Fibroblast of lung (primary cell): ENCODE results near the gene PHOX2B. TPM values are rescaled to one million over a fixed set of nuclear protein-coding genes. Genes with fewer than 3 reads are reported as not detected.
"Not testable (repeated sequence)": the region's sequence is repeated elsewhere in the genome, so short reads cannot be mapped to it uniquely, and the experiment has no call there.

Experiments used
- DNase-seq, 2 donors: peaks; one replicate each; pipeline versions ENCODE4 v3.0.0 to v3.0.0-alpha.2; 2010; ENCODE audit warnings: low read depth in 2 of 2
- H2AFZ ChIP-seq: 2 replicates; pipeline ENCODE4 v1.5.1; 2012; ENCODE audit warnings: low read length, control low read depth, inconsistent platforms
- H3K27ac ChIP-seq: 2 replicates; pipeline ENCODE4 v1.5.1; 2011; ENCODE audit warnings: low read length, control low read depth; ENCODE audit not compliant: insufficient read depth
- H3K27me3 ChIP-seq: 2 replicates; pipeline ENCODE4 v1.5.1; 2011; ENCODE audit warnings: mild to moderate bottlenecking, low read length; ENCODE audit not compliant: control insufficient read depth, insufficient read depth
- H3K36me3 ChIP-seq: 2 replicates; pipeline ENCODE4 v1.5.1; 2011; ENCODE audit warnings: low read length; ENCODE audit not compliant: control insufficient read depth, insufficient read depth
- H3K4me1 ChIP-seq: 2 replicates; pipeline ENCODE4 v1.5.1; 2011; ENCODE audit warnings: low read length; ENCODE audit not compliant: control insufficient read depth, insufficient read depth; ENCODE audit errors: extremely low read depth
- H3K4me2 ChIP-seq: 2 replicates; pipeline ENCODE4 v1.5.1; 2011; ENCODE audit warnings: low read length, control low read depth; ENCODE audit not compliant: insufficient read depth; ENCODE audit errors: extremely low read depth
- H3K4me3 ChIP-seq, 4 experiments: fragments of 200-600 bp in 1 of 4; sonication (generic) in 1 of 4; replicated peaks in 1 of 4; 2 replicates each; pipeline ENCODE4 v1.5.1; 2011 to 2016; ENCODE audit warnings: low read length in 4 of 4, low read depth in 3 of 4, mild to moderate bottlenecking in 3 of 4, control low read depth in 2 of 4, inconsistent platforms in 1 of 4, mixed read lengths in 1 of 4; ENCODE audit not compliant: insufficient read depth in 1 of 4; ENCODE audit errors: control extremely low read depth in 1 of 4
- H3K79me2 ChIP-seq: 2 replicates; pipeline ENCODE4 v1.5.1; 2012; ENCODE audit warnings: mild to moderate bottlenecking, low read length, inconsistent platforms; ENCODE audit not compliant: control insufficient read depth, insufficient read depth
- H3K9ac ChIP-seq: 2 replicates; pipeline ENCODE4 v1.5.1; 2011; ENCODE audit warnings: mild to moderate bottlenecking, low read length, control low read depth; ENCODE audit not compliant: insufficient read depth
- H3K9me3 ChIP-seq: 2 replicates; pipeline ENCODE4 v1.5.1; 2012; ENCODE audit warnings: low read depth, low read length; ENCODE audit not compliant: control insufficient read depth, insufficient read depth
- H4K20me1 ChIP-seq: 2 replicates; pipeline ENCODE4 v1.5.1; 2011; ENCODE audit warnings: low read length; ENCODE audit not compliant: control insufficient read depth, insufficient read depth; ENCODE audit errors: extremely low read depth
- CTCF ChIP-seq, 2 donors: IDR thresholded peaks in 1 of 2; conservative IDR thresholded peaks in 1 of 2; 1 replicate in 1 of 2; 2 replicates in 1 of 2; pipeline ENCODE4 v1.5.1; 2011 to 2012; ENCODE audit warnings: low read length in 2 of 2, control low read depth in 1 of 2, inconsistent platforms in 1 of 2, low read depth in 1 of 2, mild to moderate bottlenecking in 1 of 2
- EZH2 ChIP-seq: IDR thresholded peaks from 2 replicates; pipeline ENCODE4 v1.5.1; 2012; ENCODE audit warnings: low read length, control low read depth, mild to moderate bottlenecking; ENCODE audit errors: missing control alignments
- polyA plus RNA-seq, 2 donors: library from polyadenylated mRNA; depleted of rRNA in 1 of 2; stranded (reverse) in 1 of 2; unstranded in 1 of 2; fragments of >200 nt; gene quantifications; 2 replicates each; pipeline ENCODE4 v1.2.1, GENCODE V29; 2011 to 2012; ENCODE audit warnings: missing spikeins in 1 of 2
- total RNA-seq: library from RNA; depleted of rRNA; stranded (reverse); fragments of >200 nt; gene quantifications from 2 replicates; pipeline ENCODE4 v1.2.1, GENCODE V29; 2014

The PHOX2B gene
- total and polyA plus RNA-seq, 2 donors (not counting 1 experiment from before 2014, with no cell fraction given) = not detected

GRCh38 chr4:41744572-41745291 lies 3.8 kb downstream of the PHOX2B start:
- H3K9ac ChIP-seq = no peak overlapping the region
- peaks cover 54% of the 10 kb centered on the region for H3K27me3 ChIP-seq
- H3K4me1 ChIP-seq = no peaks in the 10 kb centered on the region
- H3K36me3 ChIP-seq = no peaks in the 10 kb centered on the region
- no peaks in the 10 kb centered on the region for H3K9me3 ChIP-seq
- no peaks in the 10 kb centered on the region for H3K79me2 ChIP-seq
- H3K4me2 ChIP-seq = peak overlapping the region; percentile 25
- H2AFZ ChIP-seq = no peak overlapping the region
- DNase-seq = no peak
- no peak overlapping the region for H3K27ac ChIP-seq
- H3K4me3 ChIP-seq = no peak overlapping the region
- H4K20me1 ChIP-seq = no peaks in the 10 kb centered on the region
- TF ChIP-seq CTCF (conservative IDR thresholded peaks at IDR 0.05 in 1 of 2, IDR thresholded peaks at IDR 0.05 in 1 of 2; ENCODE audit: low read depth in 1 of 2, low read length in 2 of 2) (no peak), EZH2 (peak; percentile 69)

- no peaks in the 10 kb centered on the region for H3K79me2 ChIP-seq
Measured at GRCh38 chr4:41741354-41741753, 7.2 kb downstream of the PHOX2B start.

GRCh38 chr4:41737491-41737890 lies 11.0 kb downstream of the PHOX2B start:
- not testable (repeated sequence) for H2AFZ ChIP-seq, DNase-seq, H3K9me3 ChIP-seq, H3K36me3 ChIP-seq, H4K20me1 ChIP-seq, H3K27ac ChIP-seq, H3K9ac ChIP-seq, H3K4me1 ChIP-seq, H3K4me2 ChIP-seq, H3K4me3 ChIP-seq, H3K27me3 ChIP-seq, H3K79me2 ChIP-seq

More at GRCh38 chr4:41741354-41741753, 7.2 kb downstream of the PHOX2B start:
- Histone ChIP-seq H3K4me3 (no peak overlapping the region), H3K9me3 (no peaks in the 10 kb centered on the region), H3K36me3 (no peaks in the 10 kb centered on the region), H3K27me3 (peaks cover 23% of the 10 kb centered on the region), H3K9ac (no peak overlapping the region), H2AFZ (no peak overlapping the region), H4K20me1 (no peaks in the 10 kb centered on the region), H3K27ac (no peak overlapping the region), H3K4me1 (no peaks in the 10 kb centered on the region), H3K4me2 (no peak overlapping the region)
- DNase-seq = no peak
- TF ChIP-seq CTCF (conservative IDR thresholded peaks at IDR 0.05 in 1 of 2, IDR thresholded peaks at IDR 0.05 in 1 of 2; ENCODE audit: low read depth in 1 of 2, low read length in 2 of 2) (no peak), EZH2 (no peak)
